ENCODE data around the gene PDE4D. TPM values are rescaled to one million over a fixed set of nuclear protein-coding genes. Genes with fewer than 3 reads are reported as not detected.

PDE4D gene
- total RNA-seq, 2 experiments from 2014 or later = 75.5 to 80.7 TPM

DNA sequence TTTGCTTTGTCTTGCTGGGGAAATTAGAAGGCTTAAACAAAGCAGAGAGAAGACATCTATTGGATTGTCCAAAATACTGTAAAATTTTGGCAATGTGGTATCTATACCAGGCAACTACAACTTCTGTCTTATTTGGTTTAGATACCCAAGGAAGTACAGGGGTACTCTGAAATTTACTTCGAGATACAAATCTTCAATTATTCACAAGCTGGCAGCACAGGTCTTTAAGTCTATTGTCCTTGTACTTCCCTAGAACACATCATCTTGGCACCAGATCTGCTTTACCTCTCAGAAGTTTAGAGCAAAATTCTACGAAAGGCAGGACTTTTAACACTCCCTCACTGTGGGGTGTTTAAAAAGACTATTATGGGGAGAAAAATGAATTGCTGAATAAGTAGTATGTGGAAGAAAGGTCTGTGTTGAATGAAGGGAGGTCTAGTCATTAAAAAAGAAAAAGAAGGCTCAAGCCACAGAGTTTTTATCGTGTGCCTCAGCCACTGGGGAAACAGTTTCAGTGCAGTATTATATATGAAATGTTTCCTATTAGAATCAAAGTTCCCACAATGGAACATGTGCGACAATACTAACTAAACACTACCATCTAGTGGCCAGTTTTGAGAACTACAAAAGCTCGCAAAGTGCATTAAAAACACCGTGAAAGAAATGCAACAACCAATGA is 93.7 kb downstream of the PDE4D start:
- peak; percentile 24 for DNase-seq
- ChIA-PET POLR2A (no interaction called here), CTCF (interaction anchor here (0.6 to 3.0 kb wide), 22 partner anchors 10 to 612 kb away, joined by 3 to 24 read pairs (median 4); no protein-coding TSS in a partner anchor)
- Mint-ChIP-seq H3K27me3 (peaks cover 9% of the 10 kb centered on the region), H3K4me3 (no peak overlapping the region), H3K4me1 (ENCODE audit: low read depth) (no peaks in the 10 kb centered on the region), H3K9me3 (no peaks in the 10 kb centered on the region), H3K36me3 (ENCODE audit: low read depth) (no peaks in the 10 kb centered on the region), H3K27ac (no peak overlapping the region)
- ATAC-seq = peak; percentile 79
- TF ChIP-seq, protein P1, sequence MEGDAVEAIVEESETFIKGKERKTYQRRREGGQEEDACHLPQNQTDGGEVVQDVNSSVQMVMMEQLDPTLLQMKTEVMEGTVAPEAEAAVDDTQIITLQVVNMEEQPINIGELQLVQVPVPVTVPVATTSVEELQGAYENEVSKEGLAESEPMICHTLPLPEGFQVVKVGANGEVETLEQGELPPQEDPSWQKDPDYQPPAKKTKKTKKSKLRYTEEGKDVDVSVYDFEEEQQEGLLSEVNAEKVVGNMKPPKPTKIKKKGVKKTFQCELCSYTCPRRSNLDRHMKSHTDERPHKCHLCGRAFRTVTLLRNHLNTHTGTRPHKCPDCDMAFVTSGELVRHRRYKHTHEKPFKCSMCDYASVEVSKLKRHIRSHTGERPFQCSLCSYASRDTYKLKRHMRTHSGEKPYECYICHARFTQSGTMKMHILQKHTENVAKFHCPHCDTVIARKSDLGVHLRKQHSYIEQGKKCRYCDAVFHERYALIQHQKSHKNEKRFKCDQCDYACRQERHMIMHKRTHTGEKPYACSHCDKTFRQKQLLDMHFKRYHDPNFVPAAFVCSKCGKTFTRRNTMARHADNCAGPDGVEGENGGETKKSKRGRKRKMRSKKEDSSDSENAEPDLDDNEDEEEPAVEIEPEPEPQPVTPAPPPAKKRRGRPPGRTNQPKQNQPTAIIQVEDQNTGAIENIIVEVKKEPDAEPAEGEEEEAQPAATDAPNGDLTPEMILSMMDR (IDR thresholded peaks at IDR 0.05) = peak; percentile 76
- intact Hi-C loops (cut with micrococcal nuclease) = loop anchor here (2.0 to 10.0 kb wide), 2 partner anchors 305 to 409 kb away; no protein-coding TSS in a partner anchor

DNA sequence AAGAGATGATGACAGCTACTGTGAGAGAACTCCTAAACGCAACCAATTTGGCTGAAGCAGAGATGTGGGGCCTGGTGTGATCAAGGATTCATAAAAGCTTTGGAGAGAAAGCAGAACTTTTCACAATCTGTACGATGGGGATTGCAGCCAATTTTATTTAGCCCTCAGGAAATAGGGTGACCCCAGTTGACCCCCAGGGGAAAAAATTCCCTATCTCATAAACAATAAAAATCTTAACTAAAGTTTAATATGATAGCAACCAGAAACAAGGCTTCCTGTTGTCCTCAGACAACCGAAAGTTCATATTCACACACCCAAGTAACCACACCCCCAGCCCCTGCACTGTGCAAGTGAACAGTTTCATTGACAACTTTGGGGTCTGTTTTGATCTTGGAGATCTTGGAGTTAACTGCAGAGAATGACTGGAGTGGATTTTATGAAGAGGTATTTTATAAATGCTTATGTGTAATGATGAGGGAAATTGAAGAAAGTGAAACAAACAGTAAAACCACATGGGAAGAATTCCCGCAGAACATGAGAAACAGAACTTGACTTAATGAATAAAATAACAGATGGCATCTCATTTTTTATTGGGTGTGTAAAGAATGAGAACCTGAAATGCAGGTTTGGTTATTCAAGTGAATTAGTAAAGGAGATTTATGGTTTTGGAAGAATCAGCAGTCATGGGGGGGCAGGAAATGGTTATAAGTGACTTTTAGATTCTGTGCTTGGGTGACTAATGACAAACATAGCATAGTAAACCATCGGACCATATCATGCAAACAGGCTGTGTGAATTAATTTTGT is 94.5 kb downstream of the PDE4D start:
- ATAC-seq (peak; percentile 72), DNase-seq (peak; percentile 32)
- POLR2A ChIA-PET = no interaction called here
- no peaks in the 10 kb centered on the region for H3K9me3 Mint-ChIP-seq
- no peak overlapping the region for H3K27ac Mint-ChIP-seq
- H3K4me1 Mint-ChIP-seq (ENCODE audit: low read depth) = no peaks in the 10 kb centered on the region
- CTCF ChIA-PET = interaction anchor here (0.6 to 3.0 kb wide), 7 partner anchors 11 to 410 kb away, joined by 3 to 19 read pairs (median 4); no protein-coding TSS in a partner anchor
- TF ChIP-seq, protein P1 (IDR thresholded peaks at IDR 0.05) = no peak
- H3K27me3 Mint-ChIP-seq = peaks cover 9% of the 10 kb centered on the region
- intact Hi-C loops (cut with micrococcal nuclease) = loop anchor here (10.0 kb wide), 1 partner anchor 304 kb away; no protein-coding TSS in a partner anchor
- no peak overlapping the region for H3K4me3 Mint-ChIP-seq
- no peaks in the 10 kb centered on the region for H3K36me3 Mint-ChIP-seq (ENCODE audit: low read depth)

DNA sequence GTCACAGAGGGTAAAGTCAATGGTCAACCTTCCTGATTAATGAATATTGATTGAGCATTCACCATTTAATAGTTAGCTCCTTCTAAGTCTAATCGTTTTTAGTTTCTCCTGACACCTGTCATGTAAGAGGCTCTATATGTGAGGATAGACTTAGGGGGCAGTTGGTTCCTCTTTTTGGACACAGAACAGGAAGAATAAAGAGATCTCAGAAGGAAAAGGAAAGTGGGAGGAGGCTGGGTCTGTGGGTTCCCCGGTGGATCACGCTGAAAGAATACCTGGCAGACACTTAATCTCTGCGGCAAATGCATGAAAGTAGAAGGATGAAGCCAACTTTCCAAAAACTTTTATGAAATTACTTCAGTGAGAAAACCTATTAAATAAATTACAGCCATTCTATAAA is 98.4 kb downstream of the PDE4D start:
- intact Hi-C loops (cut with micrococcal nuclease) = loop anchor here (10.0 kb wide), 1 partner anchor 300 kb away; no protein-coding TSS in a partner anchor
- no peaks in the 10 kb centered on the region for H3K9me3 Mint-ChIP-seq
- CTCF ChIA-PET = interaction anchor here (0.8 to 0.9 kb wide), 2 partner anchors 18 to 406 kb away, joined by 3 read pairs; no protein-coding TSS in a partner anchor
- no peak for ATAC-seq
- H3K27me3 Mint-ChIP-seq = peaks cover 14% of the 10 kb centered on the region
- POLR2A ChIA-PET = no interaction called here
- H3K36me3 Mint-ChIP-seq (ENCODE audit: low read depth) = no peaks in the 10 kb centered on the region
- TF ChIP-seq, protein P1 (IDR thresholded peaks at IDR 0.05) = no peak
- H3K27ac Mint-ChIP-seq = no peak overlapping the region
- peaks cover 6% of the 10 kb centered on the region for H3K4me1 Mint-ChIP-seq (ENCODE audit: low read depth)
- no peak for DNase-seq
- H3K4me3 Mint-ChIP-seq = no peak overlapping the region

DNA sequence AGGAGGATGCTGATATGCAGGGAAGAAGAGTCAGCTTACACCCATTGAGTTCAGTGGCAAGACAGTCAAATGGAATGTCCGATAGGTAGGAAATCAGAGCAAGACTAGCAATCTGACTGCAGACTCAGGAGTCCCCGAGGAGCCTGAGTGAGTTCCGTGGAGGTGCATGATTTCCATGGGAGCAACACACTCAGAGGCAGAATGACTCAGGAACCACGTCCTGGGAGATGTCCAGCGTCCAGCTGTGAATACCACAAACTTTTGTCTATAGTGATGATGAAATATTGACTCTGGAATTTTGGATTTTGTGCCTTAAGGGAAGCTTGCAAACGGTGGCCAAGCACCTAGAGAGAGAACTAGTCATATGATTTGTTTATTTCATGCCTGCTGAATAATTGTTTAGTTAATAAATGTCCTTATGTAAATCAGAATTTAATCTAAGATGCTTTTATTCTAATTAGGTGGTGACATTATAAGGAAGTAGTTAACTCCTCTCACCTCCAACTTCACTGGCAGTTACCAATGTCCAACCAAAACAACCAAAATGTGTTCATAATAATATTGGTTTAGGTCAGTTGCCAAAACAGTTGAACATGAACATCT is 100.4 kb downstream of the PDE4D start:
- ChIA-PET CTCF (interaction anchor here (1.5 kb wide), 1 partner anchor 18 kb away, joined by 4 read pairs; no protein-coding TSS in a partner anchor), POLR2A (no interaction called here)
- H3K27ac Mint-ChIP-seq = no peak overlapping the region
- H3K27me3 Mint-ChIP-seq = peaks cover 16% of the 10 kb centered on the region
- peaks cover 12% of the 10 kb centered on the region for H3K4me1 Mint-ChIP-seq (ENCODE audit: low read depth)
- no peaks in the 10 kb centered on the region for H3K9me3 Mint-ChIP-seq
- DNase-seq (no peak), ATAC-seq (no peak)
- H3K4me3 Mint-ChIP-seq = no peak overlapping the region
- TF ChIP-seq, protein P1 (IDR thresholded peaks at IDR 0.05) = no peak
- intact Hi-C loops (cut with micrococcal nuclease) = loop anchor here (10.0 kb wide), 1 partner anchor 298 kb away; no protein-coding TSS in a partner anchor
- H3K36me3 Mint-ChIP-seq (ENCODE audit: low read depth) = no peaks in the 10 kb centered on the region
